ENCODE measurements around the gene CYB5R3. TPM values are rescaled to one million over a fixed set of nuclear protein-coding genes. Genes with fewer than 3 reads are reported as not detected.

CYB5R3 gene
- total RNA-seq, 4 donors from 2014 or later, result 127 to 268 (median 155) TPM

- no peaks in the 10 kb centered on the region for H3K9me3 ChIP-seq
- H3K4me3 ChIP-seq, result no peak overlapping the region
- ATAC-seq, result no peak
- H3K27me3 ChIP-seq, result no peaks in the 10 kb centered on the region
- peaks cover 3 to 100% of the 10 kb centered on the region in 2 donors for H3K36me3 ChIP-seq
- no peak for TF ChIP-seq CTCF (IDR thresholded peaks at IDR 0.05)
- TF ChIP-seq EP300 (IDR thresholded peaks at IDR 0.05), result no peak
- TF ChIP-seq POLR2AphosphoS5 (IDR thresholded peaks at IDR 0.05), result no peak
- TF ChIP-seq POLR2A (IDR thresholded peaks at IDR 0.05), result no peak
- peak overlapping the region in 2 of 4 donors; percentile 14 to 42 for H3K27ac ChIP-seq
- WGBS, 2 donors (ENCODE audit: low coverage in 1 of 2), result 80 to 93% methylated on average over 4 to 5 of the region's 11 CpGs
- peaks cover 0 to 26% (median 0%) of the 10 kb centered on the region in 3 donors for H3K4me1 ChIP-seq
Measured at GRCh38 chr22:42596863-42597530, 52.2 kb downstream of the CYB5R3 start.

- Histone ChIP-seq H3K4me3 (no peak overlapping the region), H3K36me3 (peaks cover 3 to 100% of the 10 kb centered on the region in 2 donors), H3K27me3 (no peaks in the 10 kb centered on the region), H3K27ac (peak overlapping the region in 3 of 4 donors; percentile 11 to 42 (median 11)), H3K4me1 (peaks cover 0 to 26% (median 0%) of the 10 kb centered on the region in 3 donors), H3K9me3 (no peaks in the 10 kb centered on the region)
- 32 to 51% methylated on average over 5 of the region's 5 CpGs for WGBS, 2 donors (ENCODE audit: low coverage in 1 of 2)
- ATAC-seq, result no peak
- TF ChIP-seq POLR2AphosphoS5 (IDR thresholded peaks at IDR 0.05), result no peak
- no peak for TF ChIP-seq CTCF (IDR thresholded peaks at IDR 0.05)
- no peak for TF ChIP-seq POLR2A (IDR thresholded peaks at IDR 0.05)
- TF ChIP-seq EP300 (IDR thresholded peaks at IDR 0.05), result no peak
Measured at GRCh38 chr22:42596336-42596735, 52.9 kb downstream of the CYB5R3 start.

GRCh38 chr22:42595434-42595833, 53.8 kb downstream of the CYB5R3 start:
- 52 to 70% methylated on average over 2 to 3 of the region's 3 CpGs for WGBS, 2 donors (ENCODE audit: low coverage in 1 of 2)
- Histone ChIP-seq H3K27me3 (no peaks in the 10 kb centered on the region), H3K27ac (no peak overlapping the region), H3K9me3 (no peaks in the 10 kb centered on the region), H3K36me3 (peaks cover 3 to 100% of the 10 kb centered on the region in 2 donors), H3K4me3 (no peak overlapping the region), H3K4me1 (peaks cover 0 to 26% (median 0%) of the 10 kb centered on the region in 3 donors)
- TF ChIP-seq CTCF (IDR thresholded peaks at IDR 0.05) (no peak), EP300 (IDR thresholded peaks at IDR 0.05) (no peak), POLR2AphosphoS5 (IDR thresholded peaks at IDR 0.05) (no peak), POLR2A (IDR thresholded peaks at IDR 0.05) (no peak)
- no peak for ATAC-seq

- no peak for ATAC-seq
- H3K27me3 ChIP-seq, result no peaks in the 10 kb centered on the region
- WGBS, 2 donors (ENCODE audit: low coverage in 1 of 2), result 91% methylated on average over 6 of the region's 12 CpGs; no CpG with 5 or more reads in 1 of the 2 donors
- H3K27ac ChIP-seq, result no peak overlapping the region
- H3K36me3 ChIP-seq, result peaks cover 3 to 100% of the 10 kb centered on the region in 2 donors
- no peaks in the 10 kb centered on the region for H3K9me3 ChIP-seq
- no peak for TF ChIP-seq POLR2AphosphoS5 (IDR thresholded peaks at IDR 0.05)
- TF ChIP-seq EP300 (IDR thresholded peaks at IDR 0.05), result no peak
- no peak for TF ChIP-seq POLR2A (IDR thresholded peaks at IDR 0.05)
- no peak for TF ChIP-seq CTCF (IDR thresholded peaks at IDR 0.05)
- H3K4me3 ChIP-seq, result no peak overlapping the region
- peaks cover 0 to 16% (median 0%) of the 10 kb centered on the region in 3 donors for H3K4me1 ChIP-seq
Measured at GRCh38 chr22:42591987-42592386, 57.2 kb downstream of the CYB5R3 start.

Data from gastroesophageal sphincter (tissue), 4 donors.